ENCODE results near the gene DIAPH2.

DNA sequence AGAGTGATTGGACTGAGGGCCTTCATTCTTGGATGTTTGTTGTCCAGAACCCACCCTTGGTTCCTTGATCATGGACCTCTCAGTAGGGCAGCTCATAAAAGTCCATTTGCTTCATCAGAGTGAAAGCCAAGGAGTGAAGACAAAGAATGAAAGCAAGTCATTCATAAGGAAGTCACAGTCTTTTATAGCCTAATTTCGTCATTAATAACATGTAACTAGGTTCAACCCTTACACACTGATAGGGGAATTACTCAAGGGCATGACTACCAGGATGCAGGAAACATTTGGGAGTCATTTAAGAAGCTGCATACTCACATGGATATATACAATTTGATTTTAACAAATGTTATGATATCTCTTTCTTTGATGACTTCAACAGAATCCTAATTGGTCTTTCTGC lies 294.3 kb downstream of the DIAPH2 start:
- TF ChIP-seq GATA2 (IDR thresholded peaks at IDR 0.05; ENCODE audit: low read depth, low read length) (no peak), GATA3 (IDR thresholded peaks at IDR 0.05; ENCODE audit: low read depth, low read length) (no peak)

All from SH-SY5Y (cell line).